Measurements from ENCODE around the gene KLF4.
"Not testable (repeated sequence)": the region's sequence is repeated elsewhere in the genome, so short reads cannot be mapped to it uniquely, and the experiment has no call there.

- not testable (repeated sequence) for TF ChIP-seq POLR2A (IDR thresholded peaks at IDR 0.05)
- TF ChIP-seq, protein P1, sequence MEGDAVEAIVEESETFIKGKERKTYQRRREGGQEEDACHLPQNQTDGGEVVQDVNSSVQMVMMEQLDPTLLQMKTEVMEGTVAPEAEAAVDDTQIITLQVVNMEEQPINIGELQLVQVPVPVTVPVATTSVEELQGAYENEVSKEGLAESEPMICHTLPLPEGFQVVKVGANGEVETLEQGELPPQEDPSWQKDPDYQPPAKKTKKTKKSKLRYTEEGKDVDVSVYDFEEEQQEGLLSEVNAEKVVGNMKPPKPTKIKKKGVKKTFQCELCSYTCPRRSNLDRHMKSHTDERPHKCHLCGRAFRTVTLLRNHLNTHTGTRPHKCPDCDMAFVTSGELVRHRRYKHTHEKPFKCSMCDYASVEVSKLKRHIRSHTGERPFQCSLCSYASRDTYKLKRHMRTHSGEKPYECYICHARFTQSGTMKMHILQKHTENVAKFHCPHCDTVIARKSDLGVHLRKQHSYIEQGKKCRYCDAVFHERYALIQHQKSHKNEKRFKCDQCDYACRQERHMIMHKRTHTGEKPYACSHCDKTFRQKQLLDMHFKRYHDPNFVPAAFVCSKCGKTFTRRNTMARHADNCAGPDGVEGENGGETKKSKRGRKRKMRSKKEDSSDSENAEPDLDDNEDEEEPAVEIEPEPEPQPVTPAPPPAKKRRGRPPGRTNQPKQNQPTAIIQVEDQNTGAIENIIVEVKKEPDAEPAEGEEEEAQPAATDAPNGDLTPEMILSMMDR (IDR thresholded peaks at IDR 0.05): not testable (repeated sequence)
These were observed 1.0 kb upstream of the KLF4 start for GRCh38 chr9:107490606-107490970.
